IMR-90 (cell line): ENCODE results near the gene LPIN1.

Experiments
- CTCF ChIP-seq: conservative IDR thresholded peaks from 2 replicates; pipeline ENCODE4 v1.5.1; 2012; ENCODE audit warnings: mild to moderate bottlenecking, low read depth, low read length, improper control_type of control experiment
- ELK1 ChIP-seq: fragments of 150-350 bp; IDR thresholded peaks from 2 replicates; pipeline ENCODE4 v1.6.1; 2016; ENCODE audit warnings: low read depth, mild to moderate bottlenecking, low read length, moderate library complexity, borderline replicate concordance
- FOS ChIP-seq: fragments of 150-350 bp; IDR thresholded peaks from 2 replicates; pipeline ENCODE4 v1.6.1; 2016; ENCODE audit warnings: low read depth, low read length
- POLR2A ChIP-seq: IDR thresholded peaks from 2 replicates; pipeline ENCODE4 v1.6.1; 2012; ENCODE audit warnings: mild to moderate bottlenecking, low read depth, low read length
- RAD21 ChIP-seq: IDR thresholded peaks from 2 replicates; pipeline ENCODE4 v1.6.1; 2012; ENCODE audit warnings: low read length, improper control_type of control experiment
- RFX5 ChIP-seq: IDR thresholded peaks from 2 replicates; pipeline ENCODE4 v1.8.0; 2012; ENCODE audit warnings: low read depth, mild to moderate bottlenecking, low read length, moderate library complexity
- SMC3 ChIP-seq: fragments of 150-350 bp; IDR thresholded peaks from 2 replicates; pipeline ENCODE4 v1.6.1; 2016; ENCODE audit warnings: low read depth, mild to moderate bottlenecking, antibody characterized with exemption, low read length, moderate library complexity
- USF2 ChIP-seq: fragments of 150-350 bp; IDR thresholded peaks from 2 replicates; pipeline ENCODE4 v1.6.1; 2017; ENCODE audit warnings: mild to moderate bottlenecking, antibody characterized with exemption, low read length, low read depth

DNA sequence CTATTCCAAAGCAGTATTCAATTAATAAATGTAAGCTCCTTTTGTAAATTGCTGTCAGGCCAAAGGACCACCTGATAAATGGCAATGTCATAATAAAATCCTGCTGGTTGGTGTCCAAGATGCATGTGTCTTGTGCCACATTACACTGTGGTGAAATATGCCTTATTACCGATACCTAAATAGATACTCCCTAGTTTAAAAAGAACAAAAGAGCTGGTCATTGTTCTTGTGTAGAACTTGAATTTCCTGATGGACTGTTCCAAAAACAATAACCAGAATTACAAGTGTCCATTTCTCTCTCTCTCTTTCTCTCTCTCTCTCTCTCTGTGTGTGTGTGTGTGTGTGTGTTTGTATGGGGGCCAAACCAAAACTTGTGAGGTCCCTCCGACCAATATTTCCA, 13.8 kb upstream of the LPIN1 start:
- TF ChIP-seq CTCF (no peak), USF2 (no peak), SMC3 (no peak), POLR2A (no peak), FOS (no peak), RFX5 (no peak), ELK1 (no peak), RAD21 (no peak)
